HL-60/S4 (cell line): ENCODE results near the gene ACSM6.

Experiments used
- in situ Hi-C: fragments of 300-500 bp; cut with MboI; formaldehyde crosslinking; loops from 2 replicates; pipeline ENCODE4 v1.14.3; 2022; ENCODE audit warnings: low sequenced_read_pairs

ACSM6 gene

GRCh38 chr10:95243318-95243617 is 49.2 kb downstream of the ACSM6 start:
- in situ Hi-C loops, result no loop called here

GRCh38 chr10:95244152-95244551 is 50.1 kb downstream of the ACSM6 start:
- in situ Hi-C loops, result no loop called here

- in situ Hi-C loops, result no loop called here
These were observed 51.5 kb downstream of the ACSM6 start for GRCh38 chr10:95245425-95246055.

- in situ Hi-C loops, result no loop called here
These were observed 52.6 kb downstream of the ACSM6 start for GRCh38 chr10:95246582-95247051.

- in situ Hi-C loops, result no loop called here
These were observed 53.3 kb downstream of the ACSM6 start for GRCh38 chr10:95247200-95247880.

- in situ Hi-C loops, result no loop called here
These were observed 54.0 kb downstream of the ACSM6 start for GRCh38 chr10:95247881-95248583.

- in situ Hi-C loops, result no loop called here
These were observed 55.0 kb downstream of the ACSM6 start for GRCh38 chr10:95248989-95249388.

- in situ Hi-C loops, result no loop called here
These were observed 55.4 kb downstream of the ACSM6 start for GRCh38 chr10:95249467-95249866.

GRCh38 chr10:95250856-95251255 is 56.8 kb downstream of the ACSM6 start:
- in situ Hi-C loops, result no loop called here

GRCh38 chr10:95253007-95253406 is 59.0 kb downstream of the ACSM6 start:
- in situ Hi-C loops, result no loop called here

GRCh38 chr10:95253686-95254085 is 59.6 kb downstream of the ACSM6 start:
- in situ Hi-C loops, result no loop called here

GRCh38 chr10:95254629-95255028 is 60.6 kb downstream of the ACSM6 start:
- in situ Hi-C loops, result no loop called here

GRCh38 chr10:95256268-95256667 is 62.2 kb downstream of the ACSM6 start:
- in situ Hi-C loops, result no loop called here

- in situ Hi-C loops, result no loop called here
These were observed 63.8 kb downstream of the ACSM6 start for GRCh38 chr10:95257849-95258248.

- in situ Hi-C loops, result no loop called here
These were observed 66.4 kb downstream of the ACSM6 start for GRCh38 chr10:95260397-95260881.

GRCh38 chr10:95260909-95261552 is 67.0 kb downstream of the ACSM6 start:
- in situ Hi-C loops, result no loop called here

GRCh38 chr10:95261926-95262325 is 67.9 kb downstream of the ACSM6 start:
- in situ Hi-C loops, result no loop called here

GRCh38 chr10:95262763-95263518 is 68.9 kb downstream of the ACSM6 start:
- in situ Hi-C loops, result no loop called here

GRCh38 chr10:95263864-95264226 is 69.8 kb downstream of the ACSM6 start:
- in situ Hi-C loops, result no loop called here

- in situ Hi-C loops, result no loop called here
These were observed 70.4 kb downstream of the ACSM6 start for GRCh38 chr10:95264227-95265051.
